C4-2B (cell line): ENCODE results near the gene CIAO3.

Source experiments
- H3K27ac ChIP-seq: fragments of 450-650 bp; 2 replicates; pipeline ENCODE4 v1.5.1; 2017
- ZFX ChIP-seq: fragments of 450-650 bp; IDR thresholded peaks from 2 replicates; pipeline ENCODE4 v1.6.1; 2017
- TF ChIP-seq, protein P1 (sequence below): fragments of 450-650 bp; conservative IDR thresholded peaks from 2 replicates; pipeline ENCODE4 v1.5.1; 2017; ENCODE audit warnings: mild to moderate bottlenecking

The CIAO3 gene

GRCh38 chr16:766820-767640, 26.2 kb upstream of the CIAO3 start:
- no peak overlapping the region for H3K27ac ChIP-seq
- TF ChIP-seq, protein P1, sequence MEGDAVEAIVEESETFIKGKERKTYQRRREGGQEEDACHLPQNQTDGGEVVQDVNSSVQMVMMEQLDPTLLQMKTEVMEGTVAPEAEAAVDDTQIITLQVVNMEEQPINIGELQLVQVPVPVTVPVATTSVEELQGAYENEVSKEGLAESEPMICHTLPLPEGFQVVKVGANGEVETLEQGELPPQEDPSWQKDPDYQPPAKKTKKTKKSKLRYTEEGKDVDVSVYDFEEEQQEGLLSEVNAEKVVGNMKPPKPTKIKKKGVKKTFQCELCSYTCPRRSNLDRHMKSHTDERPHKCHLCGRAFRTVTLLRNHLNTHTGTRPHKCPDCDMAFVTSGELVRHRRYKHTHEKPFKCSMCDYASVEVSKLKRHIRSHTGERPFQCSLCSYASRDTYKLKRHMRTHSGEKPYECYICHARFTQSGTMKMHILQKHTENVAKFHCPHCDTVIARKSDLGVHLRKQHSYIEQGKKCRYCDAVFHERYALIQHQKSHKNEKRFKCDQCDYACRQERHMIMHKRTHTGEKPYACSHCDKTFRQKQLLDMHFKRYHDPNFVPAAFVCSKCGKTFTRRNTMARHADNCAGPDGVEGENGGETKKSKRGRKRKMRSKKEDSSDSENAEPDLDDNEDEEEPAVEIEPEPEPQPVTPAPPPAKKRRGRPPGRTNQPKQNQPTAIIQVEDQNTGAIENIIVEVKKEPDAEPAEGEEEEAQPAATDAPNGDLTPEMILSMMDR = no peak
- TF ChIP-seq ZFX = no peak

DNA sequence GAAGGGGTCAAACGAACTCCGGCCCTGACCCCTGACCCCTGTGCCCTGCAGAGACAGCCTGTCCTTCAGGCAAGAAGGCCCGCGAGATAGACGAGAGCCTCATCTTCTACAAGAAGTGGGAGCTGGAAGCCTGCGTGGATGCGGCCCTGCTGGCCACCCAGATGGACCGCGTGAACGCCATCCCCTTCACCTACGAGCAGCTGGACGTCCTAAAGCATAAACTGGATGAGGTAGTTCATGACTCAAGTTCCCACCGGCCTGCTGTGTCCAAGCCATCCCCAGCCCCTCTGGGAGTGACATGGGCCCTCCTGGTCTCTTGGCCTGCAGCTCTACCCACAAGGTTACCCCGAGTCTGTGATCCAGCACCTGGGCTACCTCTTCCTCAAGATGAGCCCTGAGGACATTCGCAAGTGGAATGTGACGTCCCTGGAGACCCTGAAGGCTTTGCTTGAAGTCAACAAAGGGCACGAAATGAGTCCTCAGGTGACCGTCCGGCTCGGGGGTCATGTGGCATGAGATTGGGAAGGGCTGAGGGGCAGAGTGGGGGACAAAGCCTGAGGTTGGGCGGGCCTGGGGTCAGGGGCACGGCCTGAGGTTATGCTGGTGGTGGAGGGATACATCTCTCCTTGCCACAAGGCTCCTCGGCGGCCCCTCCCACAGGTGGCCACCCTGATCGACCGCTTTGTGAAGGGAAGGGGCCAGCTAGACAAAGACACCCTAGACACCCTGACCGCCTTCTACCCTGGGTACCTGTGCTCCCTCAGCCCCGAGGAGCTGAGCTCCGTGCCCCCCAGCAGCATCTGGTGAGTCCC, 25.4 kb upstream of the CIAO3 start:
- TF ChIP-seq ZFX = no peak
- TF ChIP-seq, protein P1 = no peak
- no peak overlapping the region for H3K27ac ChIP-seq

DNA sequence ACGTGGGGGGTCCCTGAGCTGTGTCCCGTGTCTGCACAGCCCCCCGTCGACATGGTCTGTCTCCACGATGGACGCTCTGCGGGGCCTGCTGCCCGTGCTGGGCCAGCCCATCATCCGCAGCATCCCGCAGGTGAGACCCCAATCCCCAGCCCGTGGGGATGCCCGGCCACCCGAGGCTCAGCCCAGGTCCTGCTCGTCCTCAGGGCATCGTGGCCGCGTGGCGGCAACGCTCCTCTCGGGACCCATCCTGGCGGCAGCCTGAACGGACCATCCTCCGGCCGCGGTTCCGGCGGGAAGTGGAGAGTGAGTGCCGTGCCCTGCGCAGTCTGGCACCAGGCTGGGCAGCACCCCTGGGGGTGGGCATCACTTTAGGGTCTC, 24.7 kb upstream of the CIAO3 start:
- no peak overlapping the region for H3K27ac ChIP-seq
- no peak for TF ChIP-seq ZFX
- TF ChIP-seq, protein P1 = no peak

DNA sequence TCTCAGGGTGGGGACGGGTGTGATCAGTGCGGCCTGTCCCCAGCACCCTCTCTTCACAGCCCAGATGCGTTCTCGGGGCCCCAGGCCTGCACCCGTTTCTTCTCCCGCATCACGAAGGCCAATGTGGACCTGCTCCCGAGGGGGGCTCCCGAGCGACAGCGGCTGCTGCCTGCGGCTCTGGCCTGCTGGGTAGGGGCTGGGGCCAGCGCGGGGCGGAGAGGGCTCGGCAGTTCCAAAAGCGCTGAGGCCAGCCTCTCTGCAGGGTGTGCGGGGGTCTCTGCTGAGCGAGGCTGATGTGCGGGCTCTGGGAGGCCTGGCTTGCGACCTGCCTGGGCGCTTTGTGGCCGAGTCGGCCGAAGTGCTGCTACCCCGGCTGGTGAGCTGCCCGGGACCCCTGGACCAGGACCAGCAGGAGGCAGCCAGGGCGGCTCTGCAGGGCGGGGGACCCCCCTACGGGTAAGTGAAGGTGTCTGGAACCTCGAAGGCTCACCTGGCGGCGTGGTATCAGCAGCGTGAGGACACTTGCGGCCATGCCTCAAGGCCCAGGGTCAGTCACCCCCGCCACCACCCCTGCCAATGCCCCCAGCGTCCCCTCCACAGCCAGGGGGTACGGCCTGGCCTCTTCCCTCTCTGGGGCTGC, 24.2 kb upstream of the CIAO3 start:
- no peak overlapping the region for H3K27ac ChIP-seq
- TF ChIP-seq ZFX = no peak
- TF ChIP-seq, protein P1 = no peak

- H3K27ac ChIP-seq = no peak overlapping the region
- no peak for TF ChIP-seq ZFX
- TF ChIP-seq, protein P1 = no peak
Measured at GRCh38 chr16:764184-764750, 23.5 kb upstream of the CIAO3 start.

DNA sequence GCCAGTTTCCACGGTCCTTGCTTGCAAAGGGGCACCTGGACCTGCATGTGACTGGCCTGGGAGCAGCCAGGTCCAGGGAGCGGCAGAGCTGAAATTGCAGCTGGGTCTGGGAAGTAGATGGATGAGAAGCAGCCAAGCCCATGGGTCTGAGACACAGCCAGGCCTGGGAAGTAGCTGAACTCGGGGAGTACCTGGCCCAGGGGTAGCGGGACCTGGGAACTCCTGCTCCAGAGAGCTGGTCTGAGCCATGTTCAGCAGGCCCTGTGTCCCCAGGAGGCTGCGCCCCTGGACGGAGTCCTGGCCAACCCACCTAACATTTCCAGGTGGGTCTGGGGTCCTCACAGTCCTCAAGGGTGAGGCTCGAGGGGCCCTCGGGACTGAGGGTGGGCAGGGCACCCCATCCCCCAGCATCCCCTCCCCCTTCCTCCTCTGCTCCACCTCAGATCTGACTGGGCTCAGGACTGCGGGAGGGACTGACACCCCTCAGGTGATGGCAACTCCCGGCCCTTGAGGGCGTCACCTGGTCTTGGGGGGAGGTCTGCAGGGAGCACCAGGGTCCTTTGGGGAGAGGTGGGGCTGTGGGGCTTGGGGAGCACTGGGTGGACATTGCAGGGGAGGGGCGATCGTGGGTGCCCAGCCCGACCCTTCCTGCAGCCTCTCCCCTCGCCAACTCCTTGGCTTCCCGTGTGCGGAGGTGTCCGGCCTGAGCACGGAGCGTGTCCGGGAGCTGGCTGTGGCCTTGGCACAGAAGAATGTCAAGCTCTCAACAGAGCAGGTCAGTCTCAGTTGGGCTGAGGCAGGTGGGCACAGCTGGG, 22.8 kb upstream of the CIAO3 start:
- TF ChIP-seq ZFX = no peak
- TF ChIP-seq, protein P1 = no peak
- H3K27ac ChIP-seq = no peak overlapping the region
